ENCODE results near the gene DNAH17. TPM values are rescaled to one million over a fixed set of nuclear protein-coding genes. Genes with fewer than 3 reads are reported as not detected.
A peak's percentile ranks its signal among the peaks of the same experiment; 100 is the strongest.

Gene DNAH17, protein sequence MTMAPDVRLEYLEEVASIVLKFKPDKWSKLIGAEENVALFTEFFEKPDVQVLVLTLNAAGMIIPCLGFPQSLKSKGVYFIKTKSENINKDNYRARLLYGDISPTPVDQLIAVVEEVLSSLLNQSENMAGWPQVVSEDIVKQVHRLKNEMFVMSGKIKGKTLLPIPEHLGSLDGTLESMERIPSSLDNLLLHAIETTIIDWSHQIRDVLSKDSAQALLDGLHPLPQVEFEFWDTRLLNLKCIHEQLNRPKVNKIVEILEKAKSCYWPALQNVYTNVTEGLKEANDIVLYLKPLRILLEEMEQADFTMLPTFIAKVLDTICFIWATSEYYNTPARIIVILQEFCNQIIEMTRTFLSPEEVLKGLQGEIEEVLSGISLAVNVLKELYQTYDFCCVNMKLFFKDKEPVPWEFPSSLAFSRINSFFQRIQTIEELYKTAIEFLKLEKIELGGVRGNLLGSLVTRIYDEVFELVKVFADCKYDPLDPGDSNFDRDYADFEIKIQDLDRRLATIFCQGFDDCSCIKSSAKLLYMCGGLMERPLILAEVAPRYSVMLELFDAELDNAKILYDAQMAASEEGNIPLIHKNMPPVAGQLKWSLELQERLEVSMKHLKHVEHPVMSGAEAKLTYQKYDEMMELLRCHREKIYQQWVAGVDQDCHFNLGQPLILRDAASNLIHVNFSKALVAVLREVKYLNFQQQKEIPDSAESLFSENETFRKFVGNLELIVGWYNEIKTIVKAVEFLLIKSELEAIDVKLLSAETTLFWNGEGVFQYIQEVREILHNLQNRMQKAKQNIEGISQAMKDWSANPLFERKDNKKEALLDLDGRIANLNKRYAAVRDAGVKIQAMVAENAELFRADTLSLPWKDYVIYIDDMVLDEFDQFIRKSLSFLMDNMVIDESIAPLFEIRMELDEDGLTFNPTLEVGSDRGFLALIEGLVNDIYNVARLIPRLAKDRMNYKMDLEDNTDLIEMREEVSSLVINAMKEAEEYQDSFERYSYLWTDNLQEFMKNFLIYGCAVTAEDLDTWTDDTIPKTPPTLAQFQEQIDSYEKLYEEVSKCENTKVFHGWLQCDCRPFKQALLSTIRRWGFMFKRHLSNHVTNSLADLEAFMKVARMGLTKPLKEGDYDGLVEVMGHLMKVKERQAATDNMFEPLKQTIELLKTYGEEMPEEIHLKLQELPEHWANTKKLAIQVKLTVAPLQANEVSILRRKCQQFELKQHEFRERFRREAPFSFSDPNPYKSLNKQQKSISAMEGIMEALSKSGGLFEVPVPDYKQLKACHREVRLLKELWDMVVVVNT (N-terminal part only)
- total RNA-seq = under 0.01 TPM in 1 of 2 replicates, not detected in the other

DNA sequence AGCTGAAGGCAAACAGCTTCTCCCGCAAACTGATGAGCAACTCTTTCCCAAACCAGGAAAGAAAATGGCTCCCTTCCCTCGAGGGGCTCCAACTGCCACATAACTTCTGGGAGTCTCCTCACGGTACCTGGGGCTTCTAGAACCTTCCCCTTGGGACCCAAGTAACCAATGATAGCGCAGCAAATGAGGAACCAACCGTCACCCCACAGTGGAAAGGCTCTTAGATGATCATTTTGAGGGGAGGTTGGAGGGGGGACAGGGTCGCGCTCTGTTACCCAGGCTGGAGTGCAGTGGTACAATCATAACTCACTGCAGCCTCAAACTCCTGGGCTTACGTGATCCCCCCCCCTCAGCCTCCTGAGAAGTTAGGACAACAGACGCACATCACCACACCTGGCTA, at the start of gene DNAH17:
Gene DNAH17 (minus strand): TSS at position 101 of the 400 bp plus-strand sequence. CDS start 2,339 bp downstream, outside the sequence.
- Histone ChIP-seq H3K27me3 (ENCODE audit: control insufficient read depth, insufficient read depth, low read length) (peaks cover 9% of the 10 kb centered on the region), H3K4me3 (ENCODE audit: low read depth, low read length) (no peak within 1 kb of the TSS), H3K36me3 (ENCODE audit: control insufficient read depth, insufficient read depth, low read length) (no peaks in the 10 kb centered on the region)
- TF ChIP-seq, protein P1, sequence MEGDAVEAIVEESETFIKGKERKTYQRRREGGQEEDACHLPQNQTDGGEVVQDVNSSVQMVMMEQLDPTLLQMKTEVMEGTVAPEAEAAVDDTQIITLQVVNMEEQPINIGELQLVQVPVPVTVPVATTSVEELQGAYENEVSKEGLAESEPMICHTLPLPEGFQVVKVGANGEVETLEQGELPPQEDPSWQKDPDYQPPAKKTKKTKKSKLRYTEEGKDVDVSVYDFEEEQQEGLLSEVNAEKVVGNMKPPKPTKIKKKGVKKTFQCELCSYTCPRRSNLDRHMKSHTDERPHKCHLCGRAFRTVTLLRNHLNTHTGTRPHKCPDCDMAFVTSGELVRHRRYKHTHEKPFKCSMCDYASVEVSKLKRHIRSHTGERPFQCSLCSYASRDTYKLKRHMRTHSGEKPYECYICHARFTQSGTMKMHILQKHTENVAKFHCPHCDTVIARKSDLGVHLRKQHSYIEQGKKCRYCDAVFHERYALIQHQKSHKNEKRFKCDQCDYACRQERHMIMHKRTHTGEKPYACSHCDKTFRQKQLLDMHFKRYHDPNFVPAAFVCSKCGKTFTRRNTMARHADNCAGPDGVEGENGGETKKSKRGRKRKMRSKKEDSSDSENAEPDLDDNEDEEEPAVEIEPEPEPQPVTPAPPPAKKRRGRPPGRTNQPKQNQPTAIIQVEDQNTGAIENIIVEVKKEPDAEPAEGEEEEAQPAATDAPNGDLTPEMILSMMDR (IDR thresholded peaks at IDR 0.05; ENCODE audit: insufficient read depth, low read length, severe bottlenecking) = no peak
- DNase-seq (ENCODE audit: low read depth) = no peak
- FAIRE-seq = no peak

DNA sequence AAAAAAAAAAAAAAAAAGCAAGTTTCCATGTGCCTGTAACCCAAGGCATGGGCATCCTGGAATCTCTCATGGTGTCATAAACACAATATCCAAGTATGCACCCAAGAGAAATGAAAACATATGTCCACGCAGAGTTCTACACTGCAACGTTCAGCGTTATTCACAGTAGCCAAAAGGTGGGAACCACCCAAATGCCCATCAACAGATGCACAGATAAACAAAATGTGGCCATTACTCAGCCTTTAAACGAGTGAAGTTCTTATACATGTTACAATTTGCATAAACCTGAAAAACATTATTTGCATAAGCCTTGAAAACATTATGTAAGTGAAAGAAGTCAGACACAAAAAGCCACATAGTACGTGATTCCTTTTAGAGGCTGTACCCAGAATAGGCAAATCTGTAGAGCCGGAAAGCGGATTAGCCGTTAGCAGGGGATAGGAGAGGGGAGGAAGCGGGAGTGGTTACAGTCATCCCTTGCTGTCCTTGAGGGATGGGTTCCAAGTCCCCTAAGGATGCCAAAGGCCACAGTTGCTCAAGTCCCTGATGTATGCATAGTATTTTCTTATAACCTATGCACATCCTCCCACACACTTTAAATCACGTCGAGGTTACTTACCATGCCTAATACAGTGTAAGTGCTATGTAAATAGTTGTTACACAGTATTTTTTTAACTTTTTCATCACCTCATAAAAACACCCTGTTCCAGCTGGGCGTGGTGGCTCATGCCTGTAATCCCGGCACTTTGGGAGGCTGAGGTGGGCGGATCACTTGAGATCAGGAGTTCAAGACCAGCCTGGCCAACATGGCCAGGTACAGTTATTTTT, 47.3 kb upstream of the DNAH17 start:
- DNase-seq (ENCODE audit: low read depth) = no peak
- FAIRE-seq = no peak
- TF ChIP-seq, protein P1 (IDR thresholded peaks at IDR 0.05; ENCODE audit: insufficient read depth, low read length, severe bottlenecking) = no peak
- H3K36me3 ChIP-seq (ENCODE audit: control insufficient read depth, insufficient read depth, low read length) = no peaks in the 10 kb centered on the region
- no peak overlapping the region for H3K4me3 ChIP-seq (ENCODE audit: low read depth, low read length)
- peaks cover 5% of the 10 kb centered on the region for H3K27me3 ChIP-seq (ENCODE audit: control insufficient read depth, insufficient read depth, low read length)

DNA sequence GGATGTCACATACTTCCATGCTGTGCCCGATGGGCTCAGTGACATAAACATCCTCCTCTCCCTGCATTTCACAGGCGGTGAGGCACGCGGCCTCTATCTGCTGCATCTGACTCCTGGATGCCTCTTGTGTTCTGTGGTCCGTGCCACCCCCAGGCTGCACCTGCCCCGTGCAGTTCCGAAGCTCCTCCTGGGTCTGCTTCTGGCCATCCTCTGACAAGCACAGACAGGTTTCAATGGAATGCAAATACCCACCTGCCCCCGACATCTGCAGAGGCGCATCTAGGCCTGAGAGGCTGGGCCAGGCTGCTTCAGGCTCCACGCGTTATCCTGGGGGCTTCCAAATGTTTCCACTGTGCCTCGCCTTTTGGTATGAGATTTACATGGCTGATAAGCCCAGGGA, 46.3 kb upstream of the DNAH17 start:
- DNase-seq (ENCODE audit: low read depth) (no peak), FAIRE-seq (peak; percentile 50)
- no peaks in the 10 kb centered on the region for H3K36me3 ChIP-seq (ENCODE audit: control insufficient read depth, insufficient read depth, low read length)
- TF ChIP-seq, protein P1 (IDR thresholded peaks at IDR 0.05; ENCODE audit: insufficient read depth, low read length, severe bottlenecking) = no peak
- H3K27me3 ChIP-seq (ENCODE audit: control insufficient read depth, insufficient read depth, low read length) = peaks cover 5% of the 10 kb centered on the region
- no peak overlapping the region for H3K4me3 ChIP-seq (ENCODE audit: low read depth, low read length)

DNA sequence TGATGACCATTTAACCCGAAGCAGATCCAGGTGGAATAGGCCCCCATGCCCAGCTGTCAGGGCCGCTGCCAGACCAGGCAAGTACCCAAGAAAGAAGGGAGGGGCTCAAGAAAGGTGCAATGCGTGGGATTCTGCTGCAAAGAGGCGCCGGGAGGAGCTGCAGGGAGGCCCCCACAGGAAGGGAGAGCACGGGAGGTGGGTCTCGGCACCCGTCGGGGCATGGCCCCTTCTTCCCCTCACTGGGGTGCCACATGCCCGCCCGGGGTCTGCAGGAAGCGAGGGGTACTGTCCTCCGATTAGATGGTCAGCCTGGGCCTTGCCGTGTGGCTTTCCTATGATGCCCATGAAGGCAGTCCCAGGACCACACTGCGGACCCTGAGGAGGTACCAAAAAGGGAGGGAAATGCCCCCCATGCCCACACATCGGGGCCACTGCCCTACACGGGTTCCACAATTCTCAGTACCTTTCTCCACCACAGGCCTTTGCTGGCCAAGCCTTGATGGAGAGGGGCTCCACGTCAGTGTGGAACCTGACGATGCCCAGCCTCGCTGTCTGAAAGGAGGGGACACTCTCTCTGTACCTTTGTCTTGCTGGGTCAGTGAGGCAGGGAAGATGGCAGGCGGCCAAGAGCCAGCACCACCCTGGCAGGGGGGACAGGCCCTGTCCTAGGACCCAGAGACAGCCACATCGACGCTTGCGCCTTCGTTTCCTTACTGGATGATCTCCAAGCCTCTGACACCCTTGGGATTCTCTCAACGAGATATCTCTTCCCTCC, 45.5 kb upstream of the DNAH17 start:
- H3K36me3 ChIP-seq (ENCODE audit: control insufficient read depth, insufficient read depth, low read length) = no peaks in the 10 kb centered on the region
- H3K27me3 ChIP-seq (ENCODE audit: control insufficient read depth, insufficient read depth, low read length) = peaks cover 5% of the 10 kb centered on the region
- DNase-seq (ENCODE audit: low read depth) (no peak), FAIRE-seq (no peak)
- TF ChIP-seq, protein P1 (IDR thresholded peaks at IDR 0.05; ENCODE audit: insufficient read depth, low read length, severe bottlenecking) = no peak
- H3K4me3 ChIP-seq (ENCODE audit: low read depth, low read length) = no peak overlapping the region

Measured in bronchial epithelial cell (primary cell).